GM20431 (cell line): ENCODE results near the gene KCNJ2.

Experiments
- in situ Hi-C: fragments of 300-500 bp; cut with MseI, MboI; formaldehyde crosslinking; loops from one replicate; pipeline ENCODE4 v1.15.0; 2020; ENCODE audit warnings: low sequenced_read_pairs; ENCODE audit not compliant: unreplicated experiment

The KCNJ2 gene

GRCh38 chr17:70158180-70158579 is 11.2 kb upstream of the KCNJ2 start:
- in situ Hi-C loops: no loop called here

GRCh38 chr17:70158591-70158990 is 10.7 kb upstream of the KCNJ2 start:
- in situ Hi-C loops: no loop called here

- in situ Hi-C loops: no loop called here
Observed at GRCh38 chr17:70159980-70160379, 9.4 kb upstream of the KCNJ2 start.

GRCh38 chr17:70161519-70161918 is 7.8 kb upstream of the KCNJ2 start:
- in situ Hi-C loops: no loop called here

- in situ Hi-C loops: no loop called here
Observed at GRCh38 chr17:70165383-70165782, 3.9 kb upstream of the KCNJ2 start.

- in situ Hi-C loops: no loop called here
Observed at GRCh38 chr17:70166615-70167014, 2.7 kb upstream of the KCNJ2 start.

- in situ Hi-C loops: no loop called here
Observed at GRCh38 chr17:70168044-70168976, 1.0 kb upstream of the KCNJ2 start.

- in situ Hi-C loops: no loop called here
Observed at GRCh38 chr17:70169709-70170597, 621 bp downstream of the KCNJ2 start.

GRCh38 chr17:70171159-70171558 is 1.8 kb downstream of the KCNJ2 start:
- in situ Hi-C loops: no loop called here

GRCh38 chr17:70172449-70172848 is 3.1 kb downstream of the KCNJ2 start:
- in situ Hi-C loops: no loop called here

GRCh38 chr17:70172923-70173322 is 3.6 kb downstream of the KCNJ2 start:
- in situ Hi-C loops: no loop called here

- in situ Hi-C loops: no loop called here
Observed at GRCh38 chr17:70173681-70174080, 4.3 kb downstream of the KCNJ2 start.

- in situ Hi-C loops: no loop called here
Observed at GRCh38 chr17:70181376-70181775, 12.0 kb downstream of the KCNJ2 start.

GRCh38 chr17:70181866-70182265 is 12.5 kb downstream of the KCNJ2 start:
- in situ Hi-C loops: no loop called here

- in situ Hi-C loops: no loop called here
Observed at GRCh38 chr17:70183508-70183907, 14.2 kb downstream of the KCNJ2 start.

- in situ Hi-C loops: no loop called here
Observed at GRCh38 chr17:70184207-70184606, 14.9 kb downstream of the KCNJ2 start.

- in situ Hi-C loops: no loop called here
Observed at GRCh38 chr17:70184770-70185169, 15.4 kb downstream of the KCNJ2 start.

- in situ Hi-C loops: no loop called here
Observed at GRCh38 chr17:70185285-70185684, 16.0 kb downstream of the KCNJ2 start.

GRCh38 chr17:70187383-70187782 is 18.1 kb downstream of the KCNJ2 start:
- in situ Hi-C loops: no loop called here

- in situ Hi-C loops: no loop called here
Observed at GRCh38 chr17:70190959-70191805, 21.9 kb downstream of the KCNJ2 start.
